ENCODE data around the gene MRGPRF.
"Not testable (repeated sequence)": the region's sequence is repeated elsewhere in the genome, so short reads cannot be mapped to it uniquely, and the experiment has no call there.

MRGPRF gene

DNA sequence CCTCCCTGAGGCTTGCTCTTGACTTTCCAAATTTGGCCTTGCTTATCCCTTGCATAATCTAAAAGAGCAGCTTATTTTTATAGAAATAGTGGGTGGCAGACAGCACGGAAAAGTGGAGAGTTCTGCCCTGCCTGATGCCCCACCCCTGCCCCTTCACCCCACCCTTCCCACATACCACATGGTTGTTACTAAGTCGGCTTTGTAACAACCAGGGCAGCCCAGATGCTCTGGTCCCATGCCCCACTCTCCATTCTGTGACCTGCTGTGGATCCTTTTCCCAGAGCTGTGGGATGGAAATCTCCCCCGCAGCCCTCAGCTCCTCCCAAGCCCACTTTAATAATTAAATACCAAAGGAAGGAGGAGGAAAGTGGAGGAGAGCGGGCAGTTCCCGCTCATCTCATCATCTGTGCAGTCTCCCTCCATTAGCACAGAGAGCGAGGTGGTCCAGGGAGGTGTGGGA is 10.9 kb downstream of the MRGPRF start:
- no peak for DNase-seq

DNA sequence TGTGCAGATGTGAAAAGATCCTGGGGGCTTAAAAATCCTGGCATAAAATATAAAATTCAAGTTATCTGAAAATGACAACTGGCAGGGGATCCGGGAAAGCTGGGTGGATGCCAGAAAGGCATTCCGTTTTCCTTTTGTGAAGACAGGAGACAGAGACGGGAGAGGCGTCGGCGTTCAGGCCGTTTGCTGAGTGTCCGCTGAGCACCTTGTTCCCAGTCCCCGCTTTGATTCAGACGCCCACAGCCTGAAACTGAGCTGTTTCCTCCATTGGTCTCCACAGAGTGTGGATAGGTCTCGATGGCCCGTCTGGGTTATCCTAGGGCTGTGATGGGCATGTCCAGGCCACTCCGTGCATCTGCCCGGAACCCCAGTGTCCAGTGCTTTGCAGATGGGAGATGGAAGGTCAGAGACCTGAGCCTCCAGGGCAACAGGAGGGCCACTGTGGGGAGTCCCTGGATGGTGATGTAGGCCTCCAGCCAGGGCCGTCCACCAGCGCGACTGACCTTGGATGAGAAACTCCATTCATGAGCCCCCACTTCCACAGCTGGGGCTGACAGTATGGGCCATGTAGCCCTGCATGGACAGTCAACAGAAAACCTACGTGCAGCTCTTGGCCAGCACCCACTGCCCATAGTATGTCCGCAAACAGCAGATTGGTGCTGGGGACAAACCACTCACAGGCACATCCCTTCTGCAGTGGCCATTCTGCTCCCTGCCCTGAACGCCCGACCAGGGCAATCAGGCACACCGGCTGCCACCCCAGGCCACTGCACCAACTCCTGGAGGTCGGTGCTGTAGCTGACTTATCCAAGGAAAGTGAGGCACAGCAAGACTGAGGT is 11.6 kb downstream of the MRGPRF start:
- no peak for DNase-seq

DNA sequence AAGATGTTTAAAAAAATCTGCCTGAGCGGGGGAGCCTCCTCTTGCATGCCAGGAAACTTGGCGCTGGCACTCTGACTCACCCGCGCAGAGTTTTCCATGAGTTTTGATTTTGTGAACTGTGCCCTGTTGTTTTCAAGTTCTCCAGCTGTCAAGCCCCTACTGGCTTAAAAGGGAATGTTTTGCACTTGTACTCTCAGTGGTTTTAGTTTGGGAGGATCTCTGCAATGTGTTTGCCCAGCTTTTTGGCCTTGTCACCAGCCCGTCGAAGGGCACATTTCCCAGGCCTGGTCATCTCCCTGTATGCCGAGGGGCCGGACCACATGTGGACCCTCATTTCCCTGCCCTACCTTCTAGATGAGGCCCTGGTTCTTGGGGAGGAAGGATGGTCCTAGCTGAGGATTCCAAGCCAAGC is 12.2 kb downstream of the MRGPRF start:
- DNase-seq: peak; percentile 88

DNA sequence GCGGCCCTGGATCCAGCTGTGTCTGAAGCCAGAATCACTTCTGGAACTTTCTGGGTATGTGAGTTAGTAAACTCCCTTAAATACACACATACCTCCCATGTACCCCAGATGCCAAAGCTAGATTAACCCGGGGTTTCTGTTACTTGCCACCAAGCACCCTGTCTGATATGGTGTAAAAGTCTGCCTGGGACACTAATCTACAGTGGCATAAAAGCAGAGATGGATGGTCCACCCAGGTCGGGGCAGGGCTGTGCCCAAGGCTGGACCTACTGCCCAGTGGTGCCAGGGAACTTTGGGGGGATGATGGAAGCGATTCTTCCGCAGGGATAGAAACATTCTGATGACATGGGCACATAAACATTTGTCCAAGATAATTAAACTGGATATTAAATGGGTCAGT is 12.7 kb downstream of the MRGPRF start:
- DNase-seq: no peak

DNA sequence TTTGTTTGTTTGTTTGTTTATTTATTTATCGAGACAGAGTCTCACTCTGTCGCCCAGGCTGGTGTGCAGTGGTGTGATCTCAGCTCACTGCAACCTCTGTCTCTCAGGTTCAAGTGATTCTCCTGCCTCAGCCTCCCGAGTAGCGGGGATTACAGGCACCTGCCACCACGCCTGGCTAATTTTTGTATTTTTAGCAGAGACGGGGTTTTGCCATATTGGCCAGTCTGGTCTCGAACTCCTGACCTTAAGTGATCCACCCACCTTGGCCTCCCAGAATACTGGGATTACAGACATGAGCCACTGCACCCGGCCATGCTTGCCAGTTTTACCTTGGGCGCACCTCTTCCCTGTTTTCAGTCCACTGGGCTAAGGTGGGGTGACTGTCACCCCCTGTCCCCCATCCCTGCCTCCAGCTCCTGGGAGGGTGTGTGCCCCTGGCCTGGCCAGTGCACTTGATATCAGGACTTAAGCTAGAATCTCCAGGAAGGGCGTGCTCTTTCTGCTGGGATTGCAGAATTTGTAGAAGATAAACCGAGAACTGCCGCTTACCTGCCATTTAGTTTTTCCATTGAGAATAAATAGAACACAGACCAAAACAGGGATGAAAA is 13.2 kb downstream of the MRGPRF start:
- DNase-seq: not testable (repeated sequence)

DNA sequence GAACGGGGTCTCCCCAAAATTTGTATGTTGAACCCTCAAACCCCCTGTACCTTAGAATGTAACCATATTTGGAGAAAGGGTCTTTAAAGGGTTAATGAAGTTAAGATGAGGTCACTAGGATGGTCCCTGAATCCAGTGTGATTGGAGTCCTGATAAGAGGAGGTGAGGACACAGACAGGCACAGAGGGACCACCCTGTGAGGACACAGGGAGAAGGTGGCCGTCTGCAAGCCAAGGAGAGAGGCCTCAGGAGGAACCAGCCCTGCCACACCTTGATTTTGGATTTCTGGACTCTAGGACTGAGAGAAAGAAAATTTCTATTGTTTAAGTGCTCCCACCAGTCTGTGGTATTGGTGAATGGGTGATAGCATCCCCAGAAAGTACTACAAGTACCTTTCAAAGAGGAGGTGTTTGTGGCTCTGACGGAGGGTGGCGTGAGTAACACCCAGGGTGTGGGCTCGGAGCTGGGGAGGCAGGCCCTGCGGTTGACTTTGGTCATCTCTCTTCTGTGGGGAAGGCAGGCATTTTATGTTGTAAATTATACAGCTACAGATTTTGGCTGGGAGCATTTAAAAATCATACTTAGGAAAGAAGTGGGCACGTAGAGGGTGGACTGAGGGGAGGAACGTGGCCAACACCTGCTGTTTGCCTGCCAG is 13.8 kb downstream of the MRGPRF start:
- DNase-seq: no peak

DNA sequence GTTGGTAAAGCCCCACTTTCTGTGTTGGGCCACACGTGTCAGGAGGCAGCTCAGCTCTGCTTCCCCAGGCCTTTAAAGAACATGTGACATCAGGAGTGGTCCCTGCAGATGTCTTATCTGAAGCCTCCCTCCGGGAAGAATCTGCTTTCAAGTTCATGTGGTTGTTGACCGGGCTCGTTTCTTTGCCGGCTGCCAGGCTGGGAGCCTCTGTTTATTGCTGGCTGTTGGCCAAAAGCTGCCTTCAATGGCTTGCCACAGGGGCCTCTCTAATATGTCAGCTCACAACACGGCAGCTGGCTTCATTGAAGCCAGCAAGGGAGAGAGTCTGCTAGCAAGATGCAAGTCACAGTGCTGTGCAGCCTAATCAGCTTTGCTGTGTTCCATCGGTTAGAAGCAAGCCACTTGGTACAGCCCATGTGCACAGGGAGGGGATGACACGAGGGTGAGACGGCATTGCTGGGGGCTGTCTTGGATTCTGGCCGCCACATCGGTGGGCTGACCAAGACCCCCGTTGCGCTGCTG is 14.6 kb downstream of the MRGPRF start:
- peak; percentile 64 for DNase-seq

DNA sequence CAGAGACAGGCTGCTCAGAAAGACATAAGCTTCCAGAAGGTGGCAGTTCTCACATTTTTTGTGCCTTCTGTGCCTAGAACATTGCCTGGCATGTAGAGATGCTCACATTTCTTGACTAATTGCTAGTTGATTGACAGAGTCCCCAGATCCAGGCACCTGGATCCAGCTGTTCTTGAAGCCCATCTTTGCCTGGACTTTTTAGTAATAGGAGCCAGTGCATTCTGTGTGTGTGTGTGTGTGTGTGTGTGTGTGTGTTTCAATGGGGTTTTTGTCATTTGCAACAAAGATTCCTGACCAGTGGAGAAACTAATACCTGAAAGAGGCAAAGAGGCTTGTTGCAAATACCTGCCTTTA is 15.1 kb downstream of the MRGPRF start:
- no peak for DNase-seq

DNA sequence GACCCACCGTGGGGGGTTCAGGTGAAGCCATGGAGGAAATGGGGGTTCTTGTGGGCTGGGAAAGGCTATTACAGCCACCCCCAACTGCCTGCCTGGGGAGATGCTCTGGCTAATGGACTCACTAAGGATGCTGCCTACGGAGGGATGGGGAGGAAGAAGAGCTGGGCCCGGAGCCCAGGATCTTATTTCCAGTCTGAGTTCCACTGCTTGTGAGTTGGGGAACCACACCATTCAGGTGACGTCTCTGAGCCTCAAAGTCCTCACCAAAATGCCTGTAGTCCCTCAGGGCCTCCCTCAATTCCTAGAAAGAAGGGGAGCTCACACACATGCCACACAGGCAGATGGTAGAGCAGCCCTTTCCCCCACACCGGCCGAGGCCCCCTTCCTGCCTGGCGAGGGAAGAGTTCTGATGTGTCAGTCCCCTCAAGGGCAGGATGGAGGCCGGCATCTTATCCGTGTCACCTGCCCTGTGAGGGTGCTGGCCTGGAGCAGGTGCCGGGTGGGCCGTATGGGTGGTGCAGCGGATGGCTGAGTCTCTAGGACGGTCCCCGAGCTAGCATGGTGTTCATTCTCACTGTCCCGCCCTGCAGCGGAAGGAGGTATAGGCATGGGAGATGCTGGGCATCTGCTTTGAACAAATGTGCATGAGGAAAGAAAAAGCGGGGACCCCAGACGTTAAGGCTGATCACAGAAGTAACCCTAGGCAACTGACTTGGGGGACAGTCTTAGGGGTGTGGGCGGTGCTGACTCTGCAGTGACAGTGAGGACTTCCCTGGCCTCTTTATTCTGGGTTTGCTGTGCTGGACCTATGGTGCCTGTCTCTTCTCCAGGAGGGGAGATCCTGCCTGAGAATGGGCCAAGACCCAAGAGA is 15.7 kb downstream of the MRGPRF start:
- DNase-seq: no peak

DNA sequence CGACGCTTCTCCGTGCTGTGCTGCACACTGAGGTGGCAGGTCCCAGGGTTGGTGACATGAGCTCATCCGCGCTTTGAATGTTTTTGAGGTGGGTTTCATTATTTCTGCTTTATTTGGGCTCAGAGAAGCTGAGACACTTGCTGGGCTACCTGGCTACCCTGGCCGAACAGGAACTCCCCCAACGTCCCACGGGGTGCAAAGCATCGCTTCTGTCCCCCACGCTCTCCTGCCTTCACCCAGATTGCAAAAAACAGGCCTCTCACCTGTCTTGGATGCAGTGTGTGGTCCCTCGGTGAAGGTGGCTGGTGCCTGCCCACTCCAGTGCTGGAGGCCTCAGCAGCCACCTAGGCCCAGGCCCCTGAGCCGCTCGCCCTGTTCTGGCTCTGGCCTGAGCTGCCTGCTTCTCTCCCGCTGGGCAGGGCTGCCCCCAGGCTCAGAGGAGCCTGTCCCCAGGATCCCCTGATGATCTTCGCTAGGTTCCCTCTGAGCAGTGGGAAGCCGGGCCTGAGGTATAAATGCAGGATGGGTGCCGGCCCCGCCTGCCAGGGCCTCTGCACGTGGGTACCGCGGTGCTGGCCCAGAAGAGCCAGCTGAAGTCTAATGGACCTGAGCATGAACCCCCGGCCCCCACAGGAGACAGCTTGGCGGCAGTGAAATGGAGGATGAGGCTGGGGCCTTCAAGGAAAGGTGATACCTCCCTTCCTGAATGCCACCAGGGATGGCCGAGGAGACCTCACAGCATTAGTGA is 16.5 kb downstream of the MRGPRF start:
- no peak for DNase-seq

DNA sequence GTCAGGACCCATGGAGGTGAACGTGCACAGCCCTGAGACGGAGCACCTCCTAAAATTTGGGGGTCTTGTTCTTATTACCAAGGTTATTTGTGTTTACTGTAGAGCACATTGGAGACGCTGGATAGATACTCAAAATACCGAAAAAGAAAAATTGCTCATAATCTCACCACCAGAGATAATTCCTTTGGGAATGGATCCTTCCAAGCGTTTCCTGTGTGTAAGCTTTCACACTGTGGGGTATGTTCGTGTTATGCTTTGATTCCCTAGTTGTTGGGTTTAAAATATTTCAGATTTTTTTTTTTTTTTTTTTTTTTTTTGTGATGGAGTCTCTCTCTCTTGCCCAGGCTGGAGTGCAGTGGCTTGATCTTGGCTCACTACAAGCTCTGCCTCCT is 18.2 kb downstream of the MRGPRF start:
- no peak for DNase-seq

DNA sequence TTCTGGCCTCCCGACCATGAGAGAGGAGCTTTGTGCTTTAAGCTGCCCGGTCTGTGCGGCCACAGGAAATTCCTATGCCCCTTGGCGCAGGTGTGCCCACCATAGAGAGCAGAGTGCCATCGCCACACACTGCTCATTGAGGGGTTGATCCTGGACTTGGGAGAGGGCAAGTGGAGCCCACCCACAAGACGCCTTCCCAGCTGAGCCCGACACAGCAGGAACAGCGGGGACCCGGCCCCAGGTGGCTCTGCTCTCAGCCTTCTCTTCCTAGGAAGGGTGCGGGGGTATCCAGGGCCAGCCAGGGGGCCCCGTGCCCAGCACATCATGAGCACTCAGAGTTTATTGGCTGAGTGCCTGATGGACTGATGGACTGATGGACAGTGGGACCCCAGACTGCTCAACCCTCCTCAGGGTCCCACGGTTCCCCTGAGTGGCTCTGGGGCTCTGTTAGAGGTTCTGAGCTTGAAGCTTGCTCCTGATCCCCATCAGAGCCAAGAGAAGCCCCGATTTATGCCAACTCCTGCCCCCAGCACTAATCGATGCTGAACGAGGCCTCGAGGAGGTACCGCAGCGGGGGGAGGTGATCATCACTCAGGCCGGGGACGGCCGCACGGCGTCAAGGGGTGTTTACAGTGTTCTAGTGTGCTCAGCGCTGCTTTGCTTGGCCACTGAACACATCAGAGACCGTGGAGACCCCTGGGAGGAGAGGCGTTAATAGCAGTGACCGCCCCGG is 18.7 kb downstream of the MRGPRF start:
- DNase-seq: peak; percentile 17

DNA sequence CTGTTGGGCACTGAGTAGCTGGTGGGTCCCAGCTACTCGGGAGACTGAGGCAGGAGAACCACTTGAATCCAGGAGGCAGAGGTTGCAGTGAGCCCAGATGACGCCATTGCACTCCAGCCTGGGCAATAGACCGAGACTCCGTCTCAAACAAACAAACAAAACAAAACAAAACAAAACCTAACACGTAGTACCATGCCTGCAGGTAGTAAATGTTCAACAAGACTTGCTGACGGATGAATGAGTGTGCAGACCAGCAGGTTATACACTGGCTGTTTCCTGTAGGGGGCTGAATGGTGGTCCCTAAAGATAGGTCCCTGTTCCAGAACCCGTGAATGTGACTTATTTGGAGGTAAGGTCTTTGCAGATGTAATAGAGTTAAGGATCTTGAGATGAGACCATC is 19.5 kb downstream of the MRGPRF start:
- DNase-seq: no peak

DNA sequence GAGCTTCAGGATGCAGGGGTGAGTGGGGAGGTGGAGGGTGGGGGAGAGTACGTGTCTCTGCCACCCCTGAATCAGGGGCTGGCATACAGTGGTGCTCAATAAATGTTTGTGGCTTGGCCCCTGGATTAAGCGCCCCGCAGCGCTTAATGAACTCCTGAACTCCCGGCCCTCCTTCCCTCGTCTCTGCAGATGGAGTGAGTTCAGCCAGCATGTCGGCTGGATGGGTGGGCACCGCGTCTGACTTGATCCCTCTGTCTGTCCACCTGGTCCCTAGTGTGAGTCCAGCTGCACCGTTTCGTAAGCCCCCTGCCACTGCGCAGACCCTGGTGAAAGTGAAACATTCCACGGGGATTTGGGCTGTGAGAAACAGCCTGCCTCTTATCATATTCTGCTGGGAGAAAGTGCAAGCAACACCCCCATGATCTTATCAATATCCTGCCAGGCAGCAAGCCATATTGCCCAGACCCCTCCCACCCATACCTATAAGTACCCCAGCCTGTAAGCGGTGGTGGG is 20.2 kb downstream of the MRGPRF start:
- DNase-seq: no peak

DNA sequence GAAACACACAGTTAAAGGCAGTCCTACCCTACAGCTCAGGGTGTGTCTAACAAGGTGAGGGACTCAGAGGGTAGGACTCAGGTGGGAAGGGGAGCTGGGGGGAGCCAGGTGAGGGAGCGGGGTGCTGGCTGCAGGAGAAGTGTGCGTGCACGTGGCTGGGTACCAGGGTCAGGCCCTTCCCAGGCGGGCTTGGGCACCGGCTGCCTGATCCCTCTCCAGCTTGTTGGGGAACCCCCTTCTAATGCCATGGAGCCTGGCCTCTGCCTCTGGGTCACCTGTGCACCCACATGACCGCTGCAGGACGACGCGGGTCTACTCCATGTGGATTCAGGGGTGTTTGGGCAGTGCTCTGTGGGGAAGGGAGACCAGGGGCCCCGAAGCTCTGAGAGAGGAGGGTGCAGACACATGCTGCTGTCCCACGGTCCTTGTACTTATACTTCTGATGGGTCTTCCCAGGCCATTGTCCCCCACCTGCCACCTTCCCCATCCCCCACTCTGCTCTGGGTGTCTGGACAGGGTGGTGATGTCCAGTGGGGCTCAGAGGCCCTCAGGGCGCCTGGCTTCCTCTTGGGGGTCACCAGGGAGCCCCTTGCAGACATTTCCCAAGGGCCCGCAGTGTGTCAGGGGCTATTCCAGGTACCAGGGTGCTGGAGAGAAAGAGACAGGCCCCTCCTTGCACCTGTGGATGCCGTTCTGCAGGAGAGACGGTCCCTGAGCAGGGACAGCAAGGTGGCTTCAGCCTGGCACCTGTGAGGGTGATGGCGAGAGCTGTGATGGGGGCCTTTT is 21.9 kb downstream of the MRGPRF start:
- DNase-seq: no peak

DNA sequence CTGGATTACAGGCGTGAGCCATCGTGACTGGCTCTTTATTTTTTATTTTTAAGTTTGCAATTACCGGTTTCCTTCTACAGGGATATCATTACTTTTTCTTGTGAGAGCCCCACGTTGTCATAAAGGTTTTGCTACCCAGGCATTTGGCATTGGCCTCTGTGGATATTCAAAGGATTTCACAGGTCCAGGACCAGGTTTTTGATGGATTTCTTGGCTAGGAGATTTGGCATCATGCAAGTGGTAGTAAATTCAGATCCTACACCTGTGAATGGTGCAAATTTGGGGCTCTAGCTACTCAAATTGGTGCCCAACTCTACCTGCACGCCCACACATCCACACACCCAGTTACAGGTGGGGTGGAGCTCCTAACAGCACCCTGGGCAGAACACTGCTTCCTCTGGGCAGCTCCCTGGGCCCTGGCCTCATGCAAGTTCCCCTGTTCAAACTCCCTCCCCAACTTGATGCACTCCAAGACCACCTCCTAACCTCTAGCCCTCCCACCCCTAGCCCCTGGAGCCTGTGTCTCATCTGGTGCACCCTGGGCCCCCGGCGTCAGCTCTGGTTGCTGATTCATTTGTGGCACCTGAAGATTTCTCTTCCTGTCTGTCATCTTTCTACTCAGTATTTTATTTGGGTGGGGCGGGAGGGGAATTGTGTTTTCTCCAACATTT is 23.0 kb downstream of the MRGPRF start:
- no peak for DNase-seq

DNA sequence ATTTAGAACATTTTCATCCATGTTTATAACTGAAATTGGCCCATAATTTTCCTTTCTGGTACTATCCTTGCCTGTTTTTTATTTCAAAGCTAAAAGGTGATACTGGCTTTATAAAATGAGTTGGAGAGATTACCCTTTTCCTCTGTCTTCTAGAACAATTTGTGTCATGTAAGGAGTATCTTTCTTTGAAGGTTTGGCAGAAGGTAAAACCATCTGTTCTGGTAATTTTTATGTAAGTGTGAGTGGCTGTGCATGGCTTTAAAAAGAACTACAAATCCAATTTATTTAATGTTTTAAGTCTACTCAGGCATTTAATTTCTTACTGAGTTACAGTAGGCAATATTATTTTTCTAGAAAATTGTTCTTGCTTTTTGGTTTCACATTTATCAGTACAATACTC is 24.6 kb downstream of the MRGPRF start:
- DNase-seq: no peak

DNA sequence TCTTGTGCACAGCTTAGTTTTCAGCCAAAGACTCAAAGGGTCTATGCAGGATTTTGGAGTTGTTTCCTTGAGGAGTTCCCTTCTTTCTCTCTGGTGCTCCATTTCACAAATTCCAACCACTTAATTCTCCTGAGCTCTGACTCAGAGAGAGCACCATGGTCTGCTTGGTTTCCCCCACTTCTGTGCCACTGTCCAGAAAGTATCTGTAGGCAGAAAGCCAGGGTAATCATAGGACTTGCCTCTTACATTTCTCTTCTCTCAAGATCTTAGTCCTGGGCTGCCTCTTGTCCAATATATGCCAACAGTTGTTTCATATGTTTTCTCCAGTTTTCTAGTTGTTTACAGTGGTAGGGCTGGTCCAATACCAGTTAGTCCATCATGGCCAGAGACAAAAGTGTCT is 25.8 kb downstream of the MRGPRF start:
- DNase-seq: no peak

DNA sequence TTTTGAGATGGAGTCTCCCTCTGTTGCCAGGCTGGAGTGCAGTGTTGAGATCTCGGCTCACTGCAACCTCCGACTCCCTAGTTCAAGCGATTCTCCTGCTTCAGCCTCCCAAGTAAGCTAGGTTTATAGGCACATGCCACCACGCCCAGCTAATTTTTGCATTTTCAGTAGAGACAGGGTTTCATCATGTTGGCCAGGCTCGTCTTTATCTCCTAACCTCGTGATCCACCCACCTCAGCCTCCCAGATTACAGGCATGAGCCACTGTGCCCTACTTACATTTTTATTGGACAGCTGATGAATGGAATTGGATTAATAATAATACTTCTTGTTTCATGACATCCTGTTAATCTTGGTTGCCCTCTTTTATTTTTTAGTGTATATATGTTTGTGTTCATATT is 29.2 kb downstream of the MRGPRF start:
- no peak for DNase-seq

DNA sequence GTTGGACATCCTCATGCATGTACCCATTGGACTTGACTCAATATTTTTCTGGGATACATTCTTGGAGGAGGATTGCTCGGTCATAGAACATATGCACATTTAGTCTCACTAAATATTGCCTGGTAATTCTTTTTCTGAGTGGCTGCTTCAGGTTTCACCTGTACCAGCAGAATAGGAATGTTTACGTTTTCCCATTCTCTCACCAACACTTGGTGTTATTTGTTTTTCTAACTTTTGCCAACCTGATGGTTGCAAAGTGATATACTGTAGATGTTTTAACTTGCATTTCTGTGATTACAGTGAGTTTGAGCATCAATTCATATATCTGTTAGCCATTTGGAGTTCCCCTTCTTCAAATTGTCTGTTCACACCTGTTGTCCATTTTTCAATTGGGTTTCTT is 30.9 kb downstream of the MRGPRF start:
- no peak for DNase-seq
